HEK293 (cell line): Measurements from ENCODE around the gene MIB2.

Experiments
- CTCF ChIA-PET: fragments of 350-600 bp; formaldehyde crosslinking; extraction: SDS; loops from one replicate; lab custom pipeline; 2021; ENCODE audit warnings: antibody characterized with exemption; lab: Yijun Ruan, JAX
- POLR2A ChIA-PET: fragments of 300-600 bp; formaldehyde crosslinking; extraction: SDS; loops from one replicate; lab custom pipeline; 2020; ENCODE audit warnings: antibody characterized with exemption, inconsistent platforms; lab: Yijun Ruan, JAX
- H3K27ac ChIP-seq: fragments of 200-500 bp; sonication (Bioruptor generic); 2 replicates; pipeline ENCODE4 v1.5.1; 2014; ENCODE audit warnings: low read depth, low read length, control low read depth, inconsistent platforms; ENCODE audit errors: extremely low read depth
- H3K36me3 ChIP-seq, 2 experiments: fragments of 200-500 bp in 1 of 2; sonication (Bioruptor generic) in 1 of 2; 1 replicate in 1 of 2; 2 replicates in 1 of 2; pipeline ENCODE4 v1.5.1; 2014 to 2017; ENCODE audit warnings: inconsistent platforms in 2 of 2, low read length in 2 of 2; ENCODE audit not compliant: control insufficient read depth in 2 of 2, insufficient read depth in 1 of 2
- H3K4me1 ChIP-seq: fragments of 200-500 bp; sonication (Bioruptor generic); 2 replicates; pipeline ENCODE4 v1.5.1; 2014; ENCODE audit warnings: mild to moderate bottlenecking, low read length, inconsistent platforms; ENCODE audit not compliant: control insufficient read depth, insufficient read depth
- H3K4me3 ChIP-seq: 2 replicates; pipeline ENCODE4 v1.5.1; 2011; ENCODE audit warnings: low read depth, mild to moderate bottlenecking, control low read depth, low read length, moderate library complexity
- H3K9me3 ChIP-seq: fragments of 200-500 bp; sonication (Bioruptor generic); 2 replicates; pipeline ENCODE4 v1.5.1; 2014; ENCODE audit warnings: low read depth, low read length, inconsistent platforms; ENCODE audit not compliant: control insufficient read depth, insufficient read depth
- GLI2 ChIP-seq: fragments of 450-650 bp; formaldehyde crosslinking; IDR thresholded peaks from 2 replicates; pipeline ENCODE4; 2017; ENCODE audit warnings: missing biosample characterization, missing genetic modification characterization, low read depth, borderline replicate concordance
- GLI4 ChIP-seq: fragments of 450-650 bp; formaldehyde crosslinking; IDR thresholded peaks from 2 replicates; pipeline ENCODE4 v1.5.1; 2016; ENCODE audit warnings: missing biosample characterization, missing genetic modification characterization
- GLIS2 ChIP-seq: fragments of 450-650 bp; formaldehyde crosslinking; IDR thresholded peaks from 2 replicates; pipeline ENCODE4 v1.5.1; 2016; ENCODE audit warnings: missing biosample characterization, missing genetic modification characterization
- HOXC10 ChIP-seq: sonication (generic); formaldehyde crosslinking; IDR thresholded peaks from 2 replicates; pipeline ENCODE4 v1.8.1; 2023; ENCODE audit warnings: mild to moderate bottlenecking, missing genetic modification reagents
- PRDM6 ChIP-seq: fragments of 450-650 bp; formaldehyde crosslinking; IDR thresholded peaks from 2 replicates; pipeline ENCODE4 v1.5.1; 2017; ENCODE audit warnings: missing biosample characterization, missing genetic modification characterization
- ZEB2 ChIP-seq: fragments of 450-650 bp; formaldehyde crosslinking; IDR thresholded peaks from 2 replicates; pipeline ENCODE4 v1.5.1; 2016; ENCODE audit warnings: missing biosample characterization, missing genetic modification characterization
- ZFP41 ChIP-seq: fragments of 450-650 bp; formaldehyde crosslinking; IDR thresholded peaks from 2 replicates; pipeline ENCODE4 v1.5.1; 2016; ENCODE audit warnings: missing biosample characterization, missing genetic modification characterization, borderline replicate concordance
- ZNF157 ChIP-seq: fragments of 450-650 bp; formaldehyde crosslinking; IDR thresholded peaks from 2 replicates; pipeline ENCODE4 v1.5.1; 2016; ENCODE audit warnings: missing biosample characterization, missing genetic modification characterization
- ZNF248 ChIP-seq: fragments of 450-650 bp; formaldehyde crosslinking; IDR thresholded peaks from 2 replicates; pipeline ENCODE4 v1.5.1; 2017; ENCODE audit warnings: missing biosample characterization, missing genetic modification characterization
- ZNF280D ChIP-seq: fragments of 450-650 bp; formaldehyde crosslinking; IDR thresholded peaks from 2 replicates; pipeline ENCODE4 v1.5.1; 2016; ENCODE audit warnings: missing biosample characterization, missing genetic modification characterization
- ZNF324 ChIP-seq: fragments of 450-650 bp; formaldehyde crosslinking; IDR thresholded peaks from 2 replicates; pipeline ENCODE4 v1.5.1; 2016; ENCODE audit warnings: missing biosample characterization, missing genetic modification characterization
- ZNF449 ChIP-seq: fragments of 450-650 bp; formaldehyde crosslinking; IDR thresholded peaks from 2 replicates; pipeline ENCODE4 v1.5.1; 2017; ENCODE audit warnings: missing biosample characterization, mild to moderate bottlenecking, missing genetic modification characterization, moderate library complexity
- ZNF501 ChIP-seq: fragments of 450-650 bp; formaldehyde crosslinking; IDR thresholded peaks from 2 replicates; pipeline ENCODE4 v1.5.1; 2016; ENCODE audit warnings: missing biosample characterization, missing genetic modification characterization
- ZNF658 ChIP-seq: fragments of 450-650 bp; formaldehyde crosslinking; IDR thresholded peaks from 2 replicates; pipeline ENCODE4; 2016; ENCODE audit warnings: missing biosample characterization, missing genetic modification characterization
- ZNF704 ChIP-seq: fragments of 450-650 bp; formaldehyde crosslinking; IDR thresholded peaks from 2 replicates; pipeline ENCODE4 v1.5.1; 2016; ENCODE audit warnings: missing biosample characterization, missing genetic modification characterization

MIB2 gene

GRCh38 chr1:1617925-1618324, 2.6 kb downstream of the MIB2 start:
- H3K4me1 ChIP-seq, result 0 out of 2 replicates have a peak, but pooled peaks cover 3% of the 10 kb centered on the region
- CTCF ChIA-PET, result no interaction called here
- no peak overlapping the region for H3K27ac ChIP-seq
- POLR2A ChIA-PET, result no interaction called here
- no peaks in the 10 kb centered on the region for H3K9me3 ChIP-seq
- H3K4me3 ChIP-seq, result no peak overlapping the region
- H3K36me3 ChIP-seq, result peaks cover 0 to 30% of the 10 kb centered on the region in 2 experiments; a peak in 1 of 3 replicates
- TF ChIP-seq ZNF501 (tag by site-specific recombination) (no peak), GLI2 (tag by site-specific recombination) (no peak), ZNF449 (tag by site-specific recombination) (no peak), ZNF324 (tag by site-specific recombination) (no peak), ZNF704 (tag by site-specific recombination) (no peak), ZNF157 (tag by site-specific recombination) (no peak), ZNF658 (tag by site-specific recombination) (no peak), PRDM6 (tag by site-specific recombination) (no peak), ZNF280D (tag by site-specific recombination) (no peak), GLI4 (tag by site-specific recombination) (no peak), ZFP41 (no peak), ZNF248 (tag by site-specific recombination) (no peak)

- Histone ChIP-seq H3K4me3 (no peak overlapping the region), H3K36me3 (peaks cover 0 to 30% of the 10 kb centered on the region in 2 experiments; a peak in 1 of 3 replicates), H3K9me3 (no peaks in the 10 kb centered on the region), H3K4me1 (0 out of 2 replicates have a peak, but pooled peaks cover 3% of the 10 kb centered on the region), H3K27ac (no peak overlapping the region)
- TF ChIP-seq ZNF157 (tag by site-specific recombination), result no peak
- no peak for TF ChIP-seq HOXC10 (CRISPR knock-in tag)
- no peak for TF ChIP-seq ZEB2 (tag by site-specific recombination)
- 0 out of 2 replicates have a peak, but pooled peaks have one; percentile 8 for TF ChIP-seq GLIS2 (tag by site-specific recombination)
- POLR2A ChIA-PET, result no interaction called here
- CTCF ChIA-PET, result no interaction called here
These were observed 3.2 kb downstream of the MIB2 start for GRCh38 chr1:1618396-1619068.
